Transverse colon (tissue), 4 donors: Measurements from ENCODE around the gene SCML2.

Experiments used
- CTCF ChIP-seq, 5 experiments: fragments of 200-600 bp in 3 of 5; fragments of 450-650 bp in 2 of 5; sonication (generic) in 3 of 5; IDR thresholded peaks; 1 replicate in 2 of 5; 2 replicates in 3 of 5; pipeline ENCODE4 v1.5.1; 2016 to 2017; ENCODE audit warnings: antibody characterized with exemption in 5 of 5, inconsistent platforms in 3 of 5, mild to moderate bottlenecking in 2 of 5, moderate library complexity in 1 of 5
- POLR2A ChIP-seq: fragments of 450-650 bp; IDR thresholded peaks from one replicate; pipeline ENCODE4 v1.6.1; 2016; ENCODE audit warnings: antibody characterized with exemption, mild to moderate bottlenecking, moderate library complexity
- POLR2AphosphoS5 ChIP-seq, 3 donors: sonication (generic); formaldehyde crosslinking; IDR thresholded peaks; one replicate each; pipeline ENCODE4 v1.6.1; 2016; ENCODE audit warnings: antibody characterized with exemption in 3 of 3

GRCh38 chrX:18377796-18378195, 23.3 kb upstream of the SCML2 start:
- peak; percentile 33 to 46 (median 38) for TF ChIP-seq CTCF (IDR thresholded peaks at IDR 0.05)
- no peak for TF ChIP-seq POLR2A
- no peak for TF ChIP-seq POLR2AphosphoS5 (IDR thresholded peaks at IDR 0.05)
